Endodermal cell (in vitro differentiated cells): ENCODE results near the gene SULT1C4. TPM values are rescaled to one million over a fixed set of nuclear protein-coding genes. Genes with fewer than 3 reads are reported as not detected.

Experiments
- DNase-seq: peaks from one replicate; pipeline ENCODE4 v3.0.0-alpha.2; 2017
- H3K27ac ChIP-seq: 2 replicates; pipeline ENCODE4 v1.5.1; 2013; ENCODE audit warnings: mild to moderate bottlenecking, low read depth, low read length, moderate library complexity
- H3K27me3 ChIP-seq: 2 replicates; pipeline ENCODE4 v1.6.1; 2013; ENCODE audit warnings: mild to moderate bottlenecking, low read length, moderate library complexity; ENCODE audit not compliant: insufficient read depth, control insufficient read depth, poor library complexity, severe bottlenecking
- H3K36me3 ChIP-seq: 2 replicates; pipeline ENCODE4 v1.7.0; 2013; ENCODE audit warnings: mild to moderate bottlenecking, low read length, moderate library complexity; ENCODE audit not compliant: control insufficient read depth, insufficient read depth
- H3K4me1 ChIP-seq: one replicate; pipeline ENCODE4 v1.7.0; 2013; ENCODE audit warnings: low read length; ENCODE audit not compliant: control insufficient read depth, insufficient read depth
- H3K4me3 ChIP-seq: 2 replicates; pipeline ENCODE4 v1.5.1; 2013; ENCODE audit warnings: mild to moderate bottlenecking, low read length, moderate library complexity
- H3K9ac ChIP-seq: 2 replicates; pipeline ENCODE4 v1.6.1; 2013; ENCODE audit warnings: mild to moderate bottlenecking, low read length, moderate library complexity; ENCODE audit not compliant: poor library complexity, severe bottlenecking; ENCODE audit errors: extremely low read depth
- H3K9me3 ChIP-seq: 2 replicates; pipeline ENCODE4 v1.6.1; 2013; ENCODE audit warnings: mild to moderate bottlenecking, low read length, moderate library complexity; ENCODE audit not compliant: control insufficient read depth
- H3K27ac Mint-ChIP-seq: 2 replicates; pipeline ENCODE4 v1.8.0; 2020; ENCODE audit warnings: mixed read lengths
- H3K27me3 Mint-ChIP-seq: 2 replicates; pipeline ENCODE4 v1.8.0; 2021; ENCODE audit warnings: mild to moderate bottlenecking, mixed read lengths; ENCODE audit not compliant: insufficient read depth
- H3K36me3 Mint-ChIP-seq: 2 replicates; pipeline ENCODE4 v1.8.0; 2020; ENCODE audit warnings: low read depth, mixed read lengths
- H3K4me1 Mint-ChIP-seq: 2 replicates; pipeline ENCODE4 v1.8.0; 2020; ENCODE audit warnings: mixed read lengths
- H3K4me3 Mint-ChIP-seq: 2 replicates; pipeline ENCODE4 v1.8.0; 2020; ENCODE audit warnings: mild to moderate bottlenecking, moderate library complexity, mixed read lengths
- H3K9me3 Mint-ChIP-seq: 2 replicates; pipeline ENCODE4 v1.8.0; 2020; ENCODE audit warnings: mild to moderate bottlenecking, mixed read lengths
- CTCF ChIP-seq: fragments of 200-600 bp; sonication (generic); conservative IDR thresholded peaks from 2 replicates; pipeline ENCODE4 v1.5.0; 2021; ENCODE audit warnings: antibody characterized with exemption, mild to moderate bottlenecking
- WGBS, 2 experiments: methylation state at CpG; one replicate each; pipeline versions ENCODE4 v1.1.5 to v1.1.7; 2013; ENCODE audit warnings: missing lambda C conversion rate in 2 of 2, mixed read lengths in 1 of 2; ENCODE audit not compliant: insufficient coverage in 1 of 2, insufficient read length in 1 of 2; 5-methylcytosine and 5-hydroxymethylcytosine counted together
- total RNA-seq, 2 donors: library from RNA; stranded (reverse); fragmentation: NEBNext Ultra II Directional in 1 of 2; extraction: Animal tissue kit (Norgen Biotek cat#: 25700) in 1 of 2; gene quantifications; 2 replicates in 1 of 2; 3 replicates in 1 of 2; pipeline ENCODE4 v1.2.1, GENCODE V29; 2021

Gene SULT1C4
- total RNA-seq, 2 donors from 2014 or later: 2.4 to 2.7 TPM

GRCh38 chr2:108414256-108414876, 36.6 kb downstream of the SULT1C4 start:
- Histone ChIP-seq H3K9ac (no peak overlapping the region), H3K4me1 (no peaks in the 10 kb centered on the region), H3K27ac (no peak overlapping the region), H3K36me3 (no peaks in the 10 kb centered on the region), H3K4me3 (no peak overlapping the region), H3K9me3 (no peaks in the 10 kb centered on the region), H3K27me3 (no peaks in the 10 kb centered on the region)
- Mint-ChIP-seq H3K36me3 (no peaks in the 10 kb centered on the region), H3K27me3 (no peaks in the 10 kb centered on the region), H3K27ac (no peak overlapping the region), H3K9me3 (no peaks in the 10 kb centered on the region), H3K4me1 (no peaks in the 10 kb centered on the region), H3K4me3 (no peak overlapping the region)
- 84 to 100% methylated on average over 2 to 3 of the region's 3 CpGs for WGBS, 2 experiments
- no peak for DNase-seq
- no peak for TF ChIP-seq CTCF

GRCh38 chr2:108414945-108415344, 37.2 kb downstream of the SULT1C4 start:
- 100% methylated on average over 1 of the region's 2 CpGs for WGBS, 2 experiments
- no peak for TF ChIP-seq CTCF
- Mint-ChIP-seq H3K36me3 (no peaks in the 10 kb centered on the region), H3K9me3 (no peaks in the 10 kb centered on the region), H3K27me3 (no peaks in the 10 kb centered on the region), H3K4me3 (no peak overlapping the region), H3K27ac (no peak overlapping the region), H3K4me1 (no peaks in the 10 kb centered on the region)
- H3K9ac ChIP-seq: no peak overlapping the region
- no peaks in the 10 kb centered on the region for H3K9me3 ChIP-seq
- H3K36me3 ChIP-seq: no peaks in the 10 kb centered on the region
- no peak for DNase-seq
- no peaks in the 10 kb centered on the region for H3K4me1 ChIP-seq
- H3K27me3 ChIP-seq: no peaks in the 10 kb centered on the region
- no peak overlapping the region for H3K4me3 ChIP-seq
- no peak overlapping the region for H3K27ac ChIP-seq

GRCh38 chr2:108417254-108417653, 39.5 kb downstream of the SULT1C4 start:
- H3K27me3 ChIP-seq: no peaks in the 10 kb centered on the region
- no peak overlapping the region for H3K9ac ChIP-seq
- H3K4me3 ChIP-seq: no peak overlapping the region
- DNase-seq: peak; percentile 57
- Mint-ChIP-seq H3K4me3 (no peak overlapping the region), H3K36me3 (no peaks in the 10 kb centered on the region), H3K4me1 (no peaks in the 10 kb centered on the region), H3K27me3 (no peaks in the 10 kb centered on the region), H3K9me3 (no peaks in the 10 kb centered on the region), H3K27ac (no peak overlapping the region)
- no peak overlapping the region for H3K27ac ChIP-seq
- WGBS, 2 experiments: 84% methylated on average over 2 of the region's 2 CpGs; no CpG with 5 or more reads in 1 of the 2 experiments
- no peaks in the 10 kb centered on the region for H3K9me3 ChIP-seq
- H3K4me1 ChIP-seq: no peaks in the 10 kb centered on the region
- TF ChIP-seq CTCF: peak; percentile 65
- H3K36me3 ChIP-seq: no peaks in the 10 kb centered on the region
